ENCODE results near the gene NACC1.

DNA sequence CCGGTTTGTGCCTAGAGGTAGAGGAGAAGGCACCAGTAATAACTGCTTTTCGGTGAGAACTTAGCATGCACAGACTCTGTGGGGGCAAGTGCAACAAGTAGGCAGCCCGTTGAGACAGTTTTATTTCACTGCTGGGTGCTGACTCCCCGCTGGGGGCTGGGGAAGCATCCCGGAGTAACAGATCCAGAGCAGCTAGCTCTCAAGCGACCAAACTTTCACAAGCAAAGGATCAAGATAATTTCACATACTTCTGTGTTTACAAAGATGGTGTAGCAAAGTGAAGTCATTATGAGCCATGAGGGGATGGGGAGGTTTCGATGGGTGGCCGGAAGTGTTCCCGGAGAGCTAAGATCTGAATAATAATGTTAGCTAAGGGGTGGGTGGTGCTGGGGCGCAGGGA lies 2.8 kb downstream of the NACC1 start:
- TF ChIP-seq, protein P1, sequence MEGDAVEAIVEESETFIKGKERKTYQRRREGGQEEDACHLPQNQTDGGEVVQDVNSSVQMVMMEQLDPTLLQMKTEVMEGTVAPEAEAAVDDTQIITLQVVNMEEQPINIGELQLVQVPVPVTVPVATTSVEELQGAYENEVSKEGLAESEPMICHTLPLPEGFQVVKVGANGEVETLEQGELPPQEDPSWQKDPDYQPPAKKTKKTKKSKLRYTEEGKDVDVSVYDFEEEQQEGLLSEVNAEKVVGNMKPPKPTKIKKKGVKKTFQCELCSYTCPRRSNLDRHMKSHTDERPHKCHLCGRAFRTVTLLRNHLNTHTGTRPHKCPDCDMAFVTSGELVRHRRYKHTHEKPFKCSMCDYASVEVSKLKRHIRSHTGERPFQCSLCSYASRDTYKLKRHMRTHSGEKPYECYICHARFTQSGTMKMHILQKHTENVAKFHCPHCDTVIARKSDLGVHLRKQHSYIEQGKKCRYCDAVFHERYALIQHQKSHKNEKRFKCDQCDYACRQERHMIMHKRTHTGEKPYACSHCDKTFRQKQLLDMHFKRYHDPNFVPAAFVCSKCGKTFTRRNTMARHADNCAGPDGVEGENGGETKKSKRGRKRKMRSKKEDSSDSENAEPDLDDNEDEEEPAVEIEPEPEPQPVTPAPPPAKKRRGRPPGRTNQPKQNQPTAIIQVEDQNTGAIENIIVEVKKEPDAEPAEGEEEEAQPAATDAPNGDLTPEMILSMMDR (conservative IDR thresholded peaks at IDR 0.05), result no peak
- no peak for TF ChIP-seq ZFX (IDR thresholded peaks at IDR 0.05)
